ENCODE measurements around the gene GRSF1.

GRCh38 chr4:70833675-70834074 lies 6.0 kb downstream of the GRSF1 start:
- TF ChIP-seq POLR2AphosphoS5 (IDR thresholded peaks at IDR 0.05; ENCODE audit: low read depth, low read length) = no peak
- TF ChIP-seq TAF1 (IDR thresholded peaks at IDR 0.05; ENCODE audit: low read depth, low read length) = no peak
- no peak for TF ChIP-seq POLR2A (IDR thresholded peaks at IDR 0.05; ENCODE audit: low read depth, low read length)
- no peak for TF ChIP-seq PAX5 (IDR thresholded peaks at IDR 0.05; ENCODE audit: insufficient read depth, low read length, severe bottlenecking)
- no peak for TF ChIP-seq POU2F2 (IDR thresholded peaks at IDR 0.05; ENCODE audit: low read depth, low read length)
